ENCODE results near the gene UBA7.
"Not testable (repeated sequence)": the region's sequence is repeated elsewhere in the genome, so short reads cannot be mapped to it uniquely, and the experiment has no call there.

Gene UBA7

GRCh38 chr3:49804141-49805041, 9.4 kb downstream of the UBA7 start:
- no peak for DNase-seq

- DNase-seq, result peak; percentile 19
These were observed 10.2 kb downstream of the UBA7 start for GRCh38 chr3:49803465-49804140.

GRCh38 chr3:49802719-49803464, 10.9 kb downstream of the UBA7 start, which contains the start of gene INKA1:
TSS of gene INKA1 (plus strand) at chr3:49803261. CDS start at chr3:49803393, 132 bp downstream.
- peak; percentile 56 for DNase-seq

GRCh38 chr3:49801160-49801559, 12.6 kb downstream of the UBA7 start:
- DNase-seq, result no peak

- DNase-seq, result no peak
These were observed 14.0 kb downstream of the UBA7 start, which contains the start of gene CDHR4 for GRCh38 chr3:49799761-49800160. TSS of gene CDHR4 (minus strand) at chr3:49799873. CDS start at chr3:49799812, 61 bp downstream.

GRCh38 chr3:49799105-49799504, 14.6 kb downstream of the UBA7 start:
- DNase-seq, result no peak

- DNase-seq, result no peak
These were observed 18.5 kb downstream of the UBA7 start for GRCh38 chr3:49794926-49795905.

GRCh38 chr3:49794431-49794830, 19.3 kb downstream of the UBA7 start:
- no peak for DNase-seq

- no peak for DNase-seq
These were observed 20.2 kb downstream of the UBA7 start for GRCh38 chr3:49793486-49794085.

- no peak for DNase-seq
These were observed 21.2 kb downstream of the UBA7 start for GRCh38 chr3:49792371-49793150.

- no peak for DNase-seq
These were observed 22.2 kb downstream of the UBA7 start for GRCh38 chr3:49791571-49791970.

GRCh38 chr3:49790626-49791411, 22.9 kb downstream of the UBA7 start:
- DNase-seq, result no peak

GRCh38 chr3:49788056-49788455, 25.7 kb downstream of the UBA7 start:
- no peak for DNase-seq

GRCh38 chr3:49787536-49787935, 26.2 kb downstream of the UBA7 start:
- DNase-seq, result no peak

GRCh38 chr3:49787182-49787464, 26.6 kb downstream of the UBA7 start:
- no peak for DNase-seq

GRCh38 chr3:49786357-49787181, 27.2 kb downstream of the UBA7 start, which contains the start of gene IP6K1:
TSS of gene IP6K1 (minus strand) at chr3:49786542. CDS start at chr3:49748040, 38,502 bp downstream.
- peak; percentile 89 for DNase-seq

GRCh38 chr3:49785565-49786356, 28.0 kb downstream of the UBA7 start:
- no peak for DNase-seq

- not testable (repeated sequence) for DNase-seq
These were observed 31.5 kb downstream of the UBA7 start for GRCh38 chr3:49782277-49782676.

Data from DMS79 (cell line).